Measurements from ENCODE around the gene GALNT1. TPM values are rescaled to one million over a fixed set of nuclear protein-coding genes. Genes with fewer than 3 reads are reported as not detected.

Gene GALNT1
- total and polyA plus RNA-seq, 10 donors, result 13.9 to 67.1 (median 49.9) TPM

- intact Hi-C loops (cut with DNase I; ENCODE audit: low total_unique reads), result no loop called here
- Histone ChIP-seq H3K4me1 (no peaks in the 10 kb centered on the region), H3K27me3 (replicated peaks in 1 of 7) (no peaks in the 10 kb centered on the region), H3K9me3 (no peaks in the 10 kb centered on the region), H3K4me3 (no peak overlapping the region), H3K36me3 (peaks cover 0 to 75% (median 9%) of the 10 kb centered on the region in 6 donors), H3K27ac (no peak overlapping the region)
- WGBS, 5 donors, result 90 to 99% (median 97%) methylated on average over 2 of the region's 2 CpGs
- DNase-seq, result no peak
- TF ChIP-seq CTCF (IDR thresholded peaks at IDR 0.05 in 8 of 11, conservative IDR thresholded peaks at IDR 0.05 in 3 of 11), result no peak
- no peak for TF ChIP-seq POLR2AphosphoS5 (IDR thresholded peaks at IDR 0.05)
- no peak for TF ChIP-seq POLR2A (IDR thresholded peaks at IDR 0.05)
These were observed 129.0 kb downstream of the GALNT1 start for GRCh38 chr18:35710581-35710980.

GRCh38 chr18:35711227-35711626 lies 129.7 kb downstream of the GALNT1 start:
- no peak for TF ChIP-seq POLR2A (IDR thresholded peaks at IDR 0.05)
- TF ChIP-seq CTCF (IDR thresholded peaks at IDR 0.05 in 8 of 11, conservative IDR thresholded peaks at IDR 0.05 in 3 of 11), result no peak
- TF ChIP-seq POLR2AphosphoS5 (IDR thresholded peaks at IDR 0.05), result no peak
- no peaks in the 10 kb centered on the region for H3K4me1 ChIP-seq
- H3K4me3 ChIP-seq, result no peak overlapping the region
- H3K27me3 ChIP-seq (replicated peaks in 1 of 7), result no peaks in the 10 kb centered on the region
- peaks cover 0 to 68% (median 6%) of the 10 kb centered on the region in 6 donors for H3K36me3 ChIP-seq
- H3K9me3 ChIP-seq, result no peaks in the 10 kb centered on the region
- no peak for DNase-seq
- intact Hi-C loops (cut with DNase I; ENCODE audit: low total_unique reads), result no loop called here
- no peak overlapping the region for H3K27ac ChIP-seq
- 84 to 94% (median 91%) methylated on average over 2 of the region's 2 CpGs for WGBS, 5 donors

- TF ChIP-seq CTCF (IDR thresholded peaks at IDR 0.05 in 8 of 11, conservative IDR thresholded peaks at IDR 0.05 in 3 of 11), result no peak
- TF ChIP-seq POLR2A (IDR thresholded peaks at IDR 0.05), result no peak
- TF ChIP-seq POLR2AphosphoS5 (IDR thresholded peaks at IDR 0.05), result no peak
- no peaks in the 10 kb centered on the region for H3K4me1 ChIP-seq
- no peak overlapping the region for H3K27ac ChIP-seq
- no peaks in the 10 kb centered on the region for H3K27me3 ChIP-seq (replicated peaks in 1 of 7)
- WGBS, 5 donors, result 68 to 75% (median 71%) methylated on average over 2 of the region's 2 CpGs
- H3K4me3 ChIP-seq, result no peak overlapping the region
- peaks cover 0 to 9% (median 7%) of the 10 kb centered on the region in 8 donors for H3K9me3 ChIP-seq
- no peak for DNase-seq
- intact Hi-C loops (cut with DNase I; ENCODE audit: low total_unique reads), result no loop called here
- H3K36me3 ChIP-seq, result peaks cover 0 to 45% (median 6%) of the 10 kb centered on the region in 6 donors
These were observed 132.0 kb downstream of the GALNT1 start for GRCh38 chr18:35713545-35713944.

GRCh38 chr18:35714539-35714938 lies 133.0 kb downstream of the GALNT1 start:
- TF ChIP-seq POLR2A (IDR thresholded peaks at IDR 0.05), result no peak
- no peak for TF ChIP-seq CTCF (IDR thresholded peaks at IDR 0.05 in 8 of 11, conservative IDR thresholded peaks at IDR 0.05 in 3 of 11)
- no peak for TF ChIP-seq POLR2AphosphoS5 (IDR thresholded peaks at IDR 0.05)
- DNase-seq, result no peak
- 94 to 96% (median 94%) methylated on average over 2 of the region's 2 CpGs for WGBS, 5 donors
- Histone ChIP-seq H3K27me3 (replicated peaks in 1 of 7) (no peaks in the 10 kb centered on the region), H3K4me1 (no peaks in the 10 kb centered on the region), H3K36me3 (peaks cover 0 to 36% (median 4%) of the 10 kb centered on the region in 6 donors), H3K27ac (no peak overlapping the region), H3K9me3 (peaks cover 0 to 19% (median 16%) of the 10 kb centered on the region in 8 donors), H3K4me3 (no peak overlapping the region)
- intact Hi-C loops (cut with DNase I; ENCODE audit: low total_unique reads), result no loop called here
